Choroid plexus epithelial cell (primary cell): ENCODE results near the gene GPR143.

Experiments
- DNase-seq: peaks from one replicate; pipeline ENCODE4 v3.0.0-alpha.2; 2010; ENCODE audit warnings: low read depth
- H3K4me3 ChIP-seq: 2 replicates; pipeline ENCODE4 v1.5.1; 2011; ENCODE audit warnings: low read depth, mild to moderate bottlenecking, control low read depth, low read length, moderate library complexity
- TF ChIP-seq, protein P1 (sequence below): conservative IDR thresholded peaks from 2 replicates; pipeline ENCODE4 v1.5.1; 2011; ENCODE audit warnings: low read depth, mild to moderate bottlenecking, control low read depth, inconsistent platforms, low read length, moderate library complexity

Gene GPR143

DNA sequence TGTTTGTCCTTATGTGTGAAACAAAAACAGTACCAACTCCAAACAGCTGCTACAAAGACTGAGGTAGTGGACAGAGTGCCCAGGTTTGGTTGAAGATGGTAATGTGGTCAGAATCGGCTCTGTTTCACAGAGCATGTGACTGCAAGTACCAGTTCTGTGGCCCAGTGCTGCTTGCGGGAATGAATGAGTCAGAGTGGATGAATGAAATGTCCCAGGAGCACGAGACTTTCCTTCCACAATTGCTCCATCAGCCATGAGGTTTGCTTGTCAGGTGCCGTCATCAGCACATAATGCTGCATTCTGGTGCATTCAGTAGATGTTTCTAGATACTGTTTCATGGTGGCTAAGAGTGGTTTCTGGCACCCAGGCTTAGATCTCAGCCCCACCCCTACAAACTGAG lies 84.2 kb downstream of the GPR143 start:
- H3K4me3 ChIP-seq: no peak overlapping the region
- DNase-seq: peak; percentile 76
- TF ChIP-seq, protein P1, sequence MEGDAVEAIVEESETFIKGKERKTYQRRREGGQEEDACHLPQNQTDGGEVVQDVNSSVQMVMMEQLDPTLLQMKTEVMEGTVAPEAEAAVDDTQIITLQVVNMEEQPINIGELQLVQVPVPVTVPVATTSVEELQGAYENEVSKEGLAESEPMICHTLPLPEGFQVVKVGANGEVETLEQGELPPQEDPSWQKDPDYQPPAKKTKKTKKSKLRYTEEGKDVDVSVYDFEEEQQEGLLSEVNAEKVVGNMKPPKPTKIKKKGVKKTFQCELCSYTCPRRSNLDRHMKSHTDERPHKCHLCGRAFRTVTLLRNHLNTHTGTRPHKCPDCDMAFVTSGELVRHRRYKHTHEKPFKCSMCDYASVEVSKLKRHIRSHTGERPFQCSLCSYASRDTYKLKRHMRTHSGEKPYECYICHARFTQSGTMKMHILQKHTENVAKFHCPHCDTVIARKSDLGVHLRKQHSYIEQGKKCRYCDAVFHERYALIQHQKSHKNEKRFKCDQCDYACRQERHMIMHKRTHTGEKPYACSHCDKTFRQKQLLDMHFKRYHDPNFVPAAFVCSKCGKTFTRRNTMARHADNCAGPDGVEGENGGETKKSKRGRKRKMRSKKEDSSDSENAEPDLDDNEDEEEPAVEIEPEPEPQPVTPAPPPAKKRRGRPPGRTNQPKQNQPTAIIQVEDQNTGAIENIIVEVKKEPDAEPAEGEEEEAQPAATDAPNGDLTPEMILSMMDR: no peak

DNA sequence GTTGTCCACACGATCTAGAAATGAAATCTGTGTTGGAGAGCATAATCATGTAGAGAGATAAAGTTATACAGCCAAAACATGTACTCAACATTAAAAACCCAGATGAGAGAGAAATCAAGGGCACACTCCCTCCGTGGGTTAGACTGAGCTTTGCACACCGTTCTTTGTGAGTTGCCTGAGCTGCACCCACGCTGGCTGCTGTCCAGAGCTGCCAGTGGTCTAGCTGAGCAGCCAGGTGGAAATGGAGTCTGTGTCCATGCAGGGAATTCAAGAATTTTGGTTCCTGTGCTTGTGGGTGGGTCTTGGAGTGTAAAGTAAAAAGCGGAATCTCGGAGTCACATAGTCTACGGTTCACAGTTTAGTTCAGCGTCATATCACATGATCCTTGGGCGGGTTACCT lies 84.6 kb downstream of the GPR143 start:
- TF ChIP-seq, protein P1: no peak
- DNase-seq: no peak
- H3K4me3 ChIP-seq: no peak overlapping the region

DNA sequence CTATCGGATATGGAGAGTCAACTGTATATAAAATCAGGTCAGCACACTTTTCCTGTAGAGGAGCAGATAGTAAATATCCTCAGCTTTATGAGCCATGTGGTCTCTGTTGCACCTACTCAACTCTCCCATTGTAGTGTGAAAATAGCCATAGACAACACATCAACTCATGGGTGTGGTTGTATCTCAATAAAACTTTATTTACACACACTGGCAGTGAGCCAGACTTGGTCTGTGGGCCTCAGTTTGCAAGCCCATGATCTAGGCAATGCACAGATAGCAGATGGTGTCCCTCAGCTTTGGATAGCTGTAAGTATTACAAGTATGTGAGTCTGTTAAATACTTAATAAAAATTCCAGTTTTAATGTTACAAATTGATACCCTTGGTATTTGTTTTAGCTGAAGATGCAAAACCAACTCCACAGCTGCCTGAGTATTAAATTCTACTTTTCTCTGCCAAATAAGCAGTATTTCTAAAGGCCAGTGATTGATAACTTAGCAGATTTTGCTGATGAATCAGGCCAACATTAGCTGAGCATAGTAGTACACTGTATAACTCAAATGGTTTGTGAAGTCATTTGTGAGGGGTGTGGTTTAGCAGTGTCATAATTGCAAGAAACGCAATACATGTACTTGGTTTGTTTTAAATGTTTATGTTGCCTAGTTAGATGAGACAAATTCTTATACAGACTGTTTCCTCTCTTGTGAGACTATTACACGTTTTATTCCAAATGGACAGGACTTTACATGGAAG lies 87.3 kb downstream of the GPR143 start:
- no peak for DNase-seq
- no peak overlapping the region for H3K4me3 ChIP-seq
- TF ChIP-seq, protein P1: no peak

DNA sequence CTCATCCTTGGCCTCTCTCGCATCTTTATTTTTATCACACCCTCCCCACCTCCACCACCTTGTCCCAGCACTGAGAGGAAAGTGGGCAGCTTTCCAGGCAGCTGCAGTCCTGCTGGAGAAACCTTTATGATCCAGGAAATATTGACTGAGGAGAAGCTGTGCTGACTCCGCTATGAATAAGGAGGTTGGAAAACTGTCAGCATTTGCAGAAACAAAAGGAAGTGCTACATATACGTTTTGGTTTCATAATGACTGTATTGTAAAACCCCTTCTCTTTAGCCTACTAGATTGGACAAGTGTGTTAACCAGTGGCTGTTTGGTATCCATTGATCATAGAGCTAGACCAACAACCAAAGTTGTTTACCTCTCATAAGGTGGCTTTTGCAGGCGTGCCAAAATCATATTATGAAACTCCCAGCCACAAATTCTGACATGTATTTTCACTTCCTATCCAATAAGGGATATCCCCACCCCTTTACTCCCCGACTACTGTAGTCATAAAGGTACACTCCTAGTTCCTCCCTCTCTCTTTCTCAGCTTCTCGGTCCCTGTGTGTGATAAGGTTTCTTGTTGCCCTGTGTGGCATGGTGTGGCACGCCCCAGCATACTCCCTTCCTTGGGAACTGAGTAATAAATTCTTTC lies 88.4 kb downstream of the GPR143 start:
- TF ChIP-seq, protein P1: no peak
- no peak overlapping the region for H3K4me3 ChIP-seq
- DNase-seq: peak; percentile 14

DNA sequence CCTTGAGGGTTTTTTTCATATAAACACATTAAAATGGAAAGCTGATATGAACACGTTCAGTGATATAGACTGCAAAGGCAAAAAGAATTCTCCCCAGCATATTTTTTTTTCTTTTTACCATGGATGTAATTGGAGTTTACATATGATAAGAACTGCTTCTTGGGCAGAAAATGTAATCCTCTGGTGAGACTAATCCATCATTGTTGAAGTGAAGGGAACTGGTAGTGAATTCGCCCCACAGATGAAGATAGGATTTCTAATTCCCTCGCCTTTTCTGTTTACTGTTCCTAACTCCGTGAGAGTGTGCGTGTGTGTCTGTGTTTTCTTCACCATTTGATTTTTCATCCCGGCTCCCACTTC lies 88.9 kb downstream of the GPR143 start:
- TF ChIP-seq, protein P1: no peak
- no peak for DNase-seq
- H3K4me3 ChIP-seq: no peak overlapping the region

DNA sequence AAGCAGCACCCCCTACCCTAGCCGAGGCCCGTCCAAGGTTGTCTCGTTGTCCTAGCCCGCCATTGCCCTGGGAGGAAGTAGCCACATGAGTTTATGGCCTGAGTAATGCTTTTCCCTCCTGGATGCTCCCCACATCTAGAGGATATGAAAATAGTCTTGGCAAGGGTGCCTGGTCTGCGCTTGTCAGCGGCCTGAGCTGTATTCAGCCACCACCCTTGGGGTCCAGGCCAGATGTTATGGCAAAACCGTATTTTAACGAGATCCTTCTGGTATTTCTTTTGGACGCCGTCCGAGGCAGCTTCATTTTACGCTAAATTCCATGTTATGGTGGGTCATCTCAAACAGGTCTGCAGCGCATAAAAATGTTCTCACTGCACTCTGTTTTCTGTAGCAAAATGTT lies 89.3 kb downstream of the GPR143 start:
- TF ChIP-seq, protein P1: no peak
- no peak for DNase-seq
- H3K4me3 ChIP-seq: no peak overlapping the region
